ENCODE results near the gene IGFALS.

IGFALS gene

DNA sequence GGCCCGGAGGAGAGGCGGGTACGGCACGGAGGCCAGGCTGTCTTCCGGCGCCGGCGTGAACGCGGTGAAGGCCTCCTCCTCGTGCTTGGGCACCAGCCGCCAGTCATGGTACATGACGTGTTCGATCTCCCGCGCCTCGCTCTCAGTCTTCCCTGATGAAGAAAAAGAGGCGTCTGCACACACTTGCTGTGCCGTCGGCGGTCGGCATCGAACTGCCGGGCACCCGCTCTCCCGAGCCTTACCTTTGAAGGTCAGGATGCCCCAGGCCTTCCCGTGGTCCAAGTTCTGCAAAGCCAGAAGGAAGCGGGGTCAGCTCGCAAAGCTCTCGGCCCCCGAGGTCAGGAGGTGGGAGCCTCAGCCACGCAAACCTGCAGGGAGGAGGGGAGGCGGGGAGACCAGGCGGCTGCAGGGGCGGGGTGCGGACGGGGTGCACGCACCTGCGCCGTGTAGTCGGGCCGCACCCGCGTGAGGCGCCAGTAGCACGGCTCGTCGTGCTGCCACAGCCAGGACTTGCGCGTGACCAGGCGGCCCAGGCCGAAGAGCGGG, 21.1 kb downstream of the IGFALS start, which contains the start of gene EME2:
EME2 (plus strand) TSS at position 449 of the 546 bp plus-strand sequence. CDS start 418 bp downstream, outside the sequence.
- in situ Hi-C loops (cut with MboI; ENCODE audit: low pct_unique_long_range_greater_than_20kb, low sequenced_read_pairs, unreplicated experiment), result no loop called here
- peak; percentile 62 for DNase-seq (ENCODE audit: low spot score)

DNA sequence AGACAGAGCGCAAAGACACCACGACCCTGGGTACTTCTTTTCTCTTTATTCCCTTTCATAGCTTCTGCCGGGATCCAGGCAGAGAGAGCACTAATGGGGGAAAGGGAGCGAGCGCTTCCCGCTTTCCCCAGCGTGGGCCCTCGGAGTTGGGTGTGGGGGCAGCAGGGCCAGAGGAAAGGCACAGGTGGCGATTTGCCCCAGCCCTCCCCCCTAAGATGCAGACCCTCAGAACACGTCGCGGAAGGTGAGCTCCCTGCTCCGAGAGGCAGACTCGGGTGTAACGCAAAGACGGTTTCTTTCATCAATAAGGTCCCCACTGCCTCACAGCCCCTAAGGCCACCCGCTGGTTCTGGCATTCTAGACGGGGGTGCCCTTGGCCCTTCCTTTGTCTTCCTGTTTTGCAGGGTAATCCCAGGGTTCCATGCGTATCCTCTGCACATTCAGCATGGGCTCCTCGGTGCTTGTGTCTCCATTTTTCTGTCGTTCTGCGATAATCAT, 21.6 kb downstream of the IGFALS start:
- in situ Hi-C loops (cut with MboI; ENCODE audit: low pct_unique_long_range_greater_than_20kb, low sequenced_read_pairs, unreplicated experiment), result no loop called here
- TF ChIP-seq, protein P1, sequence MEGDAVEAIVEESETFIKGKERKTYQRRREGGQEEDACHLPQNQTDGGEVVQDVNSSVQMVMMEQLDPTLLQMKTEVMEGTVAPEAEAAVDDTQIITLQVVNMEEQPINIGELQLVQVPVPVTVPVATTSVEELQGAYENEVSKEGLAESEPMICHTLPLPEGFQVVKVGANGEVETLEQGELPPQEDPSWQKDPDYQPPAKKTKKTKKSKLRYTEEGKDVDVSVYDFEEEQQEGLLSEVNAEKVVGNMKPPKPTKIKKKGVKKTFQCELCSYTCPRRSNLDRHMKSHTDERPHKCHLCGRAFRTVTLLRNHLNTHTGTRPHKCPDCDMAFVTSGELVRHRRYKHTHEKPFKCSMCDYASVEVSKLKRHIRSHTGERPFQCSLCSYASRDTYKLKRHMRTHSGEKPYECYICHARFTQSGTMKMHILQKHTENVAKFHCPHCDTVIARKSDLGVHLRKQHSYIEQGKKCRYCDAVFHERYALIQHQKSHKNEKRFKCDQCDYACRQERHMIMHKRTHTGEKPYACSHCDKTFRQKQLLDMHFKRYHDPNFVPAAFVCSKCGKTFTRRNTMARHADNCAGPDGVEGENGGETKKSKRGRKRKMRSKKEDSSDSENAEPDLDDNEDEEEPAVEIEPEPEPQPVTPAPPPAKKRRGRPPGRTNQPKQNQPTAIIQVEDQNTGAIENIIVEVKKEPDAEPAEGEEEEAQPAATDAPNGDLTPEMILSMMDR (IDR thresholded peaks at IDR 0.05; ENCODE audit: extremely low read depth, insufficient read depth, missing control alignments), result no peak
- DNase-seq (ENCODE audit: low spot score), result no peak

More for the DNA sequence above, 21.1 kb downstream of the IGFALS start, which contains the start of gene EME2:
- TF ChIP-seq, protein P1 (IDR thresholded peaks at IDR 0.05; ENCODE audit: extremely low read depth, insufficient read depth, missing control alignments), result no peak

- in situ Hi-C loops (cut with MboI; ENCODE audit: low pct_unique_long_range_greater_than_20kb, low sequenced_read_pairs, unreplicated experiment), result no loop called here
- DNase-seq (ENCODE audit: low spot score), result peak; percentile 95
- TF ChIP-seq, protein P1 (IDR thresholded peaks at IDR 0.05; ENCODE audit: extremely low read depth, insufficient read depth, missing control alignments), result no peak
Observed at GRCh38 chr16:1771188-1771863, 22.2 kb downstream of the IGFALS start, which contains the start of gene NME3. Gene NME3 (minus strand): TSS chr16:1771543. CDS start chr16:1771534, 9 bp downstream.

GRCh38 chr16:1770328-1771187, 22.9 kb downstream of the IGFALS start:
- in situ Hi-C loops (cut with MboI; ENCODE audit: low pct_unique_long_range_greater_than_20kb, low sequenced_read_pairs, unreplicated experiment), result no loop called here
- DNase-seq (ENCODE audit: low spot score), result peak; percentile 86
- TF ChIP-seq, protein P1 (IDR thresholded peaks at IDR 0.05; ENCODE audit: extremely low read depth, insufficient read depth, missing control alignments), result no peak

DNA sequence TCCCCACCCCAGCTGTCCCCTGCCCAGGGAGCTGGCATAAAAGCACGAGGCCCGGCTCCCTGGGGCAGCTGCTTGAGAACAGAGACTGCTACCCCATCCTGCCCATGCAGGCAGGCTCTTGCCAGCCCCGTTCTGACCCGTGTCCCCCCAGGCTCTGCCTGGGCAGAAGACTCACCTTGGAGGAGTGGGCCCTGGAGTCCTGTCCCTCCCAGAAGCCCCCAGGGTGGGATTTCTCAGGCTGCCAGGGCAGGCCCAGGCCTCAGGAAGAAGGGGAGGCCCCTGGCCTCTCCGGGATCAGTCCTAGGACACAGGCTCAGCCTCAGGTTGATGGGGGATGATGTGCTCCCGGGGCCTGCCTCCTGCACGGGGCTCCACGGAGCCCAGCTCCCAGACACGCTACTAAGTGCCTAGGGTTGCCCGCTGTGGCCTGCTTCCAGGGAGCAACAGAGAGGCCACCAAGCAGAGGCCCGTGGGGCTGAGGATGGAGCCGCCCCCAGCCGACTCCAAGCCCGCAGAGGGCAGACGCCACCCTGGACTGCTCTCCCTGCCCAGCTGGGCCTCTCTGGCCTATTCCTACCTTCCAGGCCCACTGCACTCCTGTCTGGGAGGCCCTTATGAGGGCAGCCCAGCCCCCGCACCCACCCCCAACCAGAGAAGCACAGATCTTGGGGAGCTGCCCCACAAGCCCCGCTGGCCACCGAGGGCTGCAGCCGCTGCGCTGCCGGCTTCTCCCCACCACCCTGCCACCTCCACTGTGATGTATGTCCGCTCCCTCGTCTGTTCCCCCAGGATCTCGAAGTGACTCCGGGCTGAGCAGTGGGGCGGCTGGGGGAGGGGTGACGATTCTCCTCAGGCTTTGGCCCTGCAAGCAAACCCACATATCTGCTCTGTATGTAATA, 23.9 kb downstream of the IGFALS start:
- TF ChIP-seq, protein P1 (IDR thresholded peaks at IDR 0.05; ENCODE audit: extremely low read depth, insufficient read depth, missing control alignments), result no peak
- in situ Hi-C loops (cut with MboI; ENCODE audit: low pct_unique_long_range_greater_than_20kb, low sequenced_read_pairs, unreplicated experiment), result no loop called here
- DNase-seq (ENCODE audit: low spot score), result no peak
